ENCODE results near the gene SPP2. TPM values are rescaled to one million over a fixed set of nuclear protein-coding genes. Genes with fewer than 3 reads are reported as not detected.

Gene SPP2, protein sequence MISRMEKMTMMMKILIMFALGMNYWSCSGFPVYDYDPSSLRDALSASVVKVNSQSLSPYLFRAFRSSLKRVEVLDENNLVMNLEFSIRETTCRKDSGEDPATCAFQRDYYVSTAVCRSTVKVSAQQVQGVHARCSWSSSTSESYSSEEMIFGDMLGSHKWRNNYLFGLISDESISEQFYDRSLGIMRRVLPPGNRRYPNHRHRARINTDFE
- total RNA-seq (2022) = not detected in 2 replicates
- Bru-seq, nascent RNA = not detected
- BruChase-seq, experiment 1, labeled RNA remaining after a 6-hour chase = not detected
- not detected for BruChase-seq, experiment 2, labeled RNA remaining after a 2-hour chase
- long read RNA-seq = 0 reads

DNA sequence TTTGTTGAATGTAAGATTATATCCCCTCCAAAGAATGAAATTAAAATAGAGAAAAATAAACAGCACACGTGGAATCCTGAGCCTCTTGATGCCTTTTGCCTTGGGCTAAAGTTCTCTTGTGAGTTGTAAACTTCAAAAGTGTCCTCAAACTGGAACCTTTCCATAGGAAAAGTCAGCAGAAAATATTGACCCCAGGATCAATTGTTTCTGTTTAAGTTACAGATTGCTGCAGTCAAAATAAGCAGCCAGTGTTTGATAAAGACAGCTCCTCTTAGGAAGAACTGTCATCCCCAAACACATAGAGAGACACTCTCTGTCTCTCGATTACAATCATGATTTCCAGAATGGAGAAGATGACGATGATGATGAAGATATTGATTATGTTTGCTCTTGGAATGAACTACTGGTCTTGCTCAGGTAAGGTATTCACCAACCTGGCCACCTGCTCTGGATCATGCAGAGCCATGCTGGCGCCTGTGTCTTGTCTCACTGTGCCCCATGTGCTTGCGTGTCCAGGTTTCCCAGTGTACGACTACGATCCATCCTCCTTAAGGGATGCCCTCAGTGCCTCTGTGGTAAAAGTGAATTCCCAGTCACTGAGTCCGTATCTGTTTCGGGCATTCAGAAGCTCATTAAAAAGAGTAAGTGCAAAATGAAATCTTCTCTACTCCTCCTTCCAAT is at the start of gene SPP2:
SPP2 (plus strand) TSS at position 248 of the 681 bp plus-strand sequence; CDS start at position 333, 85 bp downstream.
- H3K9me3 Mint-ChIP-seq (ENCODE audit: unreplicated experiment) = no peaks in the 10 kb centered on the region
- TF ChIP-seq, protein P1, sequence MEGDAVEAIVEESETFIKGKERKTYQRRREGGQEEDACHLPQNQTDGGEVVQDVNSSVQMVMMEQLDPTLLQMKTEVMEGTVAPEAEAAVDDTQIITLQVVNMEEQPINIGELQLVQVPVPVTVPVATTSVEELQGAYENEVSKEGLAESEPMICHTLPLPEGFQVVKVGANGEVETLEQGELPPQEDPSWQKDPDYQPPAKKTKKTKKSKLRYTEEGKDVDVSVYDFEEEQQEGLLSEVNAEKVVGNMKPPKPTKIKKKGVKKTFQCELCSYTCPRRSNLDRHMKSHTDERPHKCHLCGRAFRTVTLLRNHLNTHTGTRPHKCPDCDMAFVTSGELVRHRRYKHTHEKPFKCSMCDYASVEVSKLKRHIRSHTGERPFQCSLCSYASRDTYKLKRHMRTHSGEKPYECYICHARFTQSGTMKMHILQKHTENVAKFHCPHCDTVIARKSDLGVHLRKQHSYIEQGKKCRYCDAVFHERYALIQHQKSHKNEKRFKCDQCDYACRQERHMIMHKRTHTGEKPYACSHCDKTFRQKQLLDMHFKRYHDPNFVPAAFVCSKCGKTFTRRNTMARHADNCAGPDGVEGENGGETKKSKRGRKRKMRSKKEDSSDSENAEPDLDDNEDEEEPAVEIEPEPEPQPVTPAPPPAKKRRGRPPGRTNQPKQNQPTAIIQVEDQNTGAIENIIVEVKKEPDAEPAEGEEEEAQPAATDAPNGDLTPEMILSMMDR (IDR thresholded peaks at IDR 0.05; ENCODE audit: unreplicated experiment) = no peak
- H3K4me3 Mint-ChIP-seq (ENCODE audit: unreplicated experiment) = no peak within 1 kb of the TSS
- BruUV-seq (replicated peaks) = no TSS peak
- CTCF ChIA-PET = no interaction called here
- H3K27me3 Mint-ChIP-seq (ENCODE audit: insufficient read depth, unreplicated experiment) = no peaks in the 10 kb centered on the region
- POLR2A ChIA-PET = no interaction called here
- no peak for DNase-seq (ENCODE audit: unreplicated experiment)
- H3K36me3 Mint-ChIP-seq (ENCODE audit: insufficient read depth, unreplicated experiment) = no peaks in the 10 kb centered on the region
- H3K27ac Mint-ChIP-seq (ENCODE audit: low read depth, unreplicated experiment) = no peak within 1 kb of the TSS
- H3K4me1 Mint-ChIP-seq (ENCODE audit: insufficient read depth, unreplicated experiment) = peaks cover 6% of the 10 kb centered on the region
- intact Hi-C loops (cut with micrococcal nuclease) = no loop called here

DNA sequence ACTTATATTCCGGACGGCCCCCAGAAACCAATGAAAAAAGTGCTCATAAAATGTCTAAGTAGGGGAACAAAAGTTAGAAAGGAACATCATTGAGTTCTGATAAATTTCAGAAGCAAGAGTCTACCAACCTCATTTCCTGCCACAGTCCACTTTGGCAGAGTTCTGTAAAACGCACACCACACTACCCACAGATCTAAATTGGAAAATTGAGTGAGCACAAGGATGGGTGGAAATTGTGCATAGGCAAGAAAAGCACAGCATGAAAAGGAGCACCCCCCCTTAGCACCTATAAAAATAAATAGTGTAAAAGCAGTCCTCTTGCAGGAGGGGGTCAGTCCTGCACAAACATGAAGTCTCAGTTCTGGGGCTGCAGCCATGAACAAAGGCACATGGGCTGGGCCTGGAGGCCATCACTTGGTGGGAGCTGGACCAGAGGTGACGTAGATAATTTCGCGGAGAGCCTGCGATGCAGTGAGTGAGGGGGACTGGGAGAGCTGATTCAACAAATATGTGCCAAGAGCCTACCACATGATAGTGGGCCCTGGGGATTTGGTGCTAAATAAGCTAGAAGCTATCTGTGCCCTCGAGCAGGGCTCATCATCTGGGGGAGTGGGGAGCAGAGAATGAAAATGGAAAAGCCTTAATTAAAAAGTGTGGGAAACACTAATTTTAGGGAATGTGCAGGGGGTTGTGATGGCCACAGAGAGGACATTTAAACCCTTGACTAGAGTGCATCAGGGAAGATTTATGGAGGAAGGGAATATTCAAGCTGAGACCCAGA is 48.9 kb upstream of the SPP2 start:
- peaks cover 11% of the 10 kb centered on the region for H3K4me1 Mint-ChIP-seq (ENCODE audit: insufficient read depth, unreplicated experiment)
- ChIA-PET POLR2A (interaction anchor here (0.6 kb wide), 1 partner anchor 12 kb away, joined by 3 read pairs; no protein-coding TSS in a partner anchor), CTCF (no interaction called here)
- H3K27ac Mint-ChIP-seq (ENCODE audit: low read depth, unreplicated experiment) = no peak overlapping the region
- peaks cover 6% of the 10 kb centered on the region for H3K27me3 Mint-ChIP-seq (ENCODE audit: insufficient read depth, unreplicated experiment)
- H3K9me3 Mint-ChIP-seq (ENCODE audit: unreplicated experiment) = no peaks in the 10 kb centered on the region
- TF ChIP-seq, protein P1 (IDR thresholded peaks at IDR 0.05; ENCODE audit: unreplicated experiment) = no peak
- no peak overlapping the region for H3K4me3 Mint-ChIP-seq (ENCODE audit: unreplicated experiment)
- intact Hi-C loops (cut with micrococcal nuclease) = no loop called here
- no TSS peak for BruUV-seq (replicated peaks)
- no peaks in the 10 kb centered on the region for H3K36me3 Mint-ChIP-seq (ENCODE audit: insufficient read depth, unreplicated experiment)
- DNase-seq (ENCODE audit: unreplicated experiment) = no peak

DNA sequence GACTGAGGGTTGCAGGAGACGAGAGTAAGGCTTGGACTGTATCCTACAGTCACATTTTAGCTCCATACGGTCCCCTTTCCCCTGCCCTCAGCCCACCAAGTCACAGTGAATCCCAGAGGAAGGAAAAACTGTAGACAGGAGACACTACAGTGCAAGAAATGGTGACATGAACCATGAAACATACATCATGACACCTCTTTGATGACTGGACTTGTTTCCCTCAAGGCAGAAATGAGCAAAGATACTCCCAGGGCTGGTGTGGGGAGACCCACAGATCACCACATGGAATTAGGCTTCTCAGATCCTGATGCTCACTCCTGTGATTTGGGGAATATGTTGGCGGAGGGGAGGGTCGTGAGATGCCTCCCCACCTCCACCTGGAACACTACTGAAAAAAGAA is 48.2 kb upstream of the SPP2 start:
- Mint-ChIP-seq H3K4me3 (ENCODE audit: unreplicated experiment) (no peak overlapping the region), H3K9me3 (ENCODE audit: unreplicated experiment) (no peaks in the 10 kb centered on the region), H3K4me1 (ENCODE audit: insufficient read depth, unreplicated experiment) (peaks cover 11% of the 10 kb centered on the region), H3K27ac (ENCODE audit: low read depth, unreplicated experiment) (no peak overlapping the region), H3K27me3 (ENCODE audit: insufficient read depth, unreplicated experiment) (peaks cover 6% of the 10 kb centered on the region), H3K36me3 (ENCODE audit: insufficient read depth, unreplicated experiment) (no peaks in the 10 kb centered on the region)
- TF ChIP-seq, protein P1 (IDR thresholded peaks at IDR 0.05; ENCODE audit: unreplicated experiment) = no peak
- intact Hi-C loops (cut with micrococcal nuclease) = no loop called here
- ChIA-PET POLR2A (no interaction called here), CTCF (no interaction called here)
- BruUV-seq (replicated peaks) = no TSS peak
- no peak for DNase-seq (ENCODE audit: unreplicated experiment)

Measured in MCF 10A (cell line).